K562 (cell line): ENCODE measurements around the gene ACYP2. TPM values are rescaled to one million over a fixed set of nuclear protein-coding genes. Genes with fewer than 3 reads are reported as not detected.

Experiments
- CBX1 ChIP-seq: sonication (generic); IDR thresholded peaks from 2 replicates; pipeline ENCODE4 v1.6.1; 2016; ENCODE audit warnings: antibody characterized with exemption, low read depth, mild to moderate bottlenecking
- CEBPG ChIP-seq, 3 experiments: fragments of 200-800 bp in 1 of 3; sonication (Bioruptor generic) in 1 of 3; sonication (generic) in 1 of 3; formaldehyde crosslinking in 1 of 3; IDR thresholded peaks in 2 of 3; conservative IDR thresholded peaks in 1 of 3; 2 replicates each; pipeline versions ENCODE4 v1.6.1 to v1.8.0; 2016 to 2022; ENCODE audit warnings: missing compliant biosample characterization in 2 of 3, missing genetic modification characterization in 2 of 3, mild to moderate bottlenecking in 1 of 3, missing genetic modification reagents in 1 of 3
- DPF2 ChIP-seq: fragments of 450-650 bp; IDR thresholded peaks from 2 replicates; pipeline ENCODE4 v1.6.1; 2016
- ILF3 ChIP-seq: fragments of 450-650 bp; IDR thresholded peaks from 2 replicates; pipeline ENCODE4 v1.6.1; 2018; ENCODE audit warnings: antibody characterized with exemption, mild to moderate bottlenecking, moderate library complexity, borderline replicate concordance
- SMC3 ChIP-seq: conservative IDR thresholded peaks from 2 replicates; pipeline ENCODE4 v1.6.1; 2011; ENCODE audit warnings: low read depth, low read length, improper control_type of control experiment; ENCODE audit not compliant: insufficient read depth
- SPI1 ChIP-seq: IDR thresholded peaks from 2 replicates; pipeline ENCODE4 v1.6.1; 2011; ENCODE audit warnings: low read depth, low read length, control low read depth, borderline replicate concordance
- ZNF217 ChIP-seq: sonication (generic); formaldehyde crosslinking; IDR thresholded peaks from 2 replicates; pipeline ENCODE4 v1.8.0; 2022; ENCODE audit warnings: mild to moderate bottlenecking, missing genetic modification reagents
- ZNF253 ChIP-seq: fragments of 250-450 bp; sonication (Bioruptor Pico); conservative IDR thresholded peaks from 2 replicates; pipeline ENCODE4 v1.6.1; 2021; ENCODE audit warnings: mild to moderate bottlenecking
- ZNF3 ChIP-seq: fragments of 250-450 bp; sonication (Bioruptor Pico); IDR thresholded peaks from 2 replicates; pipeline ENCODE4 v1.5.0; 2021; ENCODE audit warnings: mild to moderate bottlenecking, moderate library complexity
- ZNF445 ChIP-seq: fragments of 250-450 bp; sonication (Bioruptor Pico); IDR thresholded peaks from 2 replicates; pipeline ENCODE4 v1.4.0; 2020; ENCODE audit warnings: low read depth, mild to moderate bottlenecking, moderate library complexity
- ZNF584 ChIP-seq: fragments of 200-800 bp; sonication (Bioruptor generic); IDR thresholded peaks from 2 replicates; pipeline ENCODE4 v1.6.1; 2016; ENCODE audit warnings: low read depth, mild to moderate bottlenecking, missing genetic modification characterization, missing compliant biosample characterization
- ZNF668 ChIP-seq: fragments of 250-450 bp; sonication (Bioruptor Pico); IDR thresholded peaks from 2 replicates; pipeline ENCODE4 v1.8.0; 2022; ENCODE audit warnings: mild to moderate bottlenecking, inconsistent platforms
- polyA plus RNA-seq, 8 experiments: library from polyadenylated mRNA; depleted of rRNA in 4 of 8; stranded (reverse) in 5 of 8; unstranded in 3 of 8; fragments of >200 nt; fragmentation: Nextera tagmentation in 2 of 8; fragmentation: Illumina TruSeq in 1 of 8; extraction: Ambion mirVana in 2 of 8; extraction: Trizol in 1 of 8; gene quantifications; 2 replicates each; pipeline versions ENCODE4 v1.2.1 to v1.2.3, GENCODE V29; 2011 to 2014; ENCODE audit warnings: inconsistent platforms in 1 of 8, missing spikeins in 1 of 8
- total RNA-seq, 7 experiments: library from RNA; depleted of rRNA in 6 of 7; stranded (reverse); fragments of >200 nt in 6 of 7; fragmentation: Illumina TruSeq in 2 of 7; extraction: Trizol in 2 of 7; gene quantifications; 2 replicates each; pipeline versions ENCODE4 v1.2.1 to v1.2.3, GENCODE V29; 2011 to 2021; ENCODE audit warnings: low replicate concordance in 1 of 7
- TF ChIP-seq, protein P1 (sequence below): fragments of 450-650 bp; IDR thresholded peaks from 2 replicates; pipeline ENCODE4 v1.6.1; 2016; ENCODE audit warnings: low read depth

Gene ACYP2
- total and polyA plus RNA-seq, 9 of the 15 experiments (the other 6 are each of a cell fraction or from before 2014, with no cell fraction given): 1.0 to 4.1 (median 2.0) TPM

DNA sequence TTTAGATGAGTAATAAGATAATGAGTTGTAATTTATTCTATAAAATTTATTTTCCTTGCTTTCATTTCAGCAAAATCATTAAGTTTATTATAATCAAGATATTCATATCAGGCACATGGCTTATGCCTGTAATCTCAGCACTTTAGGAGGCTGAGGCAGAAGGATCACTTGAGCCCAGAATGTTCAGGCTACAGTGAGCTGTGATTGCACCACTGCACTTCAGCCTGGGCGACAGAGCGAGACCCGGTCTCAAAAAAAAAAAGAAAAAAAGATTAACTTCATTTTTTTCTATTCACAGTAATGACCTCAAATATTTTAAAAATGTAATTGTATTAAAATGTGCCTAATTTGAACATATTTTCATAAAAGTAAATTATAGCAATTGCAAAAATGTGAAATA lies 67.9 kb downstream of the ACYP2 start (continued):
- TF ChIP-seq ZNF584 (no peak), SPI1 (no peak), ILF3 (no peak), CEBPG (CRISPR knock-in tag; IDR thresholded peaks at IDR 0.05) (no peak), CEBPG (tag; conservative IDR thresholded peaks at IDR 0.05 in 1 of 2, IDR thresholded peaks at IDR 0.05 in 1 of 2) (no peak), DPF2 (no peak), ZNF668 (no peak), SMC3 (no peak), ZNF3 (no peak), ZNF253 (CRISPR knock-in tag) (no peak), ZNF217 (no peak), CBX1 (no peak), ZNF445 (CRISPR knock-in tag) (no peak)
- TF ChIP-seq, protein P1, sequence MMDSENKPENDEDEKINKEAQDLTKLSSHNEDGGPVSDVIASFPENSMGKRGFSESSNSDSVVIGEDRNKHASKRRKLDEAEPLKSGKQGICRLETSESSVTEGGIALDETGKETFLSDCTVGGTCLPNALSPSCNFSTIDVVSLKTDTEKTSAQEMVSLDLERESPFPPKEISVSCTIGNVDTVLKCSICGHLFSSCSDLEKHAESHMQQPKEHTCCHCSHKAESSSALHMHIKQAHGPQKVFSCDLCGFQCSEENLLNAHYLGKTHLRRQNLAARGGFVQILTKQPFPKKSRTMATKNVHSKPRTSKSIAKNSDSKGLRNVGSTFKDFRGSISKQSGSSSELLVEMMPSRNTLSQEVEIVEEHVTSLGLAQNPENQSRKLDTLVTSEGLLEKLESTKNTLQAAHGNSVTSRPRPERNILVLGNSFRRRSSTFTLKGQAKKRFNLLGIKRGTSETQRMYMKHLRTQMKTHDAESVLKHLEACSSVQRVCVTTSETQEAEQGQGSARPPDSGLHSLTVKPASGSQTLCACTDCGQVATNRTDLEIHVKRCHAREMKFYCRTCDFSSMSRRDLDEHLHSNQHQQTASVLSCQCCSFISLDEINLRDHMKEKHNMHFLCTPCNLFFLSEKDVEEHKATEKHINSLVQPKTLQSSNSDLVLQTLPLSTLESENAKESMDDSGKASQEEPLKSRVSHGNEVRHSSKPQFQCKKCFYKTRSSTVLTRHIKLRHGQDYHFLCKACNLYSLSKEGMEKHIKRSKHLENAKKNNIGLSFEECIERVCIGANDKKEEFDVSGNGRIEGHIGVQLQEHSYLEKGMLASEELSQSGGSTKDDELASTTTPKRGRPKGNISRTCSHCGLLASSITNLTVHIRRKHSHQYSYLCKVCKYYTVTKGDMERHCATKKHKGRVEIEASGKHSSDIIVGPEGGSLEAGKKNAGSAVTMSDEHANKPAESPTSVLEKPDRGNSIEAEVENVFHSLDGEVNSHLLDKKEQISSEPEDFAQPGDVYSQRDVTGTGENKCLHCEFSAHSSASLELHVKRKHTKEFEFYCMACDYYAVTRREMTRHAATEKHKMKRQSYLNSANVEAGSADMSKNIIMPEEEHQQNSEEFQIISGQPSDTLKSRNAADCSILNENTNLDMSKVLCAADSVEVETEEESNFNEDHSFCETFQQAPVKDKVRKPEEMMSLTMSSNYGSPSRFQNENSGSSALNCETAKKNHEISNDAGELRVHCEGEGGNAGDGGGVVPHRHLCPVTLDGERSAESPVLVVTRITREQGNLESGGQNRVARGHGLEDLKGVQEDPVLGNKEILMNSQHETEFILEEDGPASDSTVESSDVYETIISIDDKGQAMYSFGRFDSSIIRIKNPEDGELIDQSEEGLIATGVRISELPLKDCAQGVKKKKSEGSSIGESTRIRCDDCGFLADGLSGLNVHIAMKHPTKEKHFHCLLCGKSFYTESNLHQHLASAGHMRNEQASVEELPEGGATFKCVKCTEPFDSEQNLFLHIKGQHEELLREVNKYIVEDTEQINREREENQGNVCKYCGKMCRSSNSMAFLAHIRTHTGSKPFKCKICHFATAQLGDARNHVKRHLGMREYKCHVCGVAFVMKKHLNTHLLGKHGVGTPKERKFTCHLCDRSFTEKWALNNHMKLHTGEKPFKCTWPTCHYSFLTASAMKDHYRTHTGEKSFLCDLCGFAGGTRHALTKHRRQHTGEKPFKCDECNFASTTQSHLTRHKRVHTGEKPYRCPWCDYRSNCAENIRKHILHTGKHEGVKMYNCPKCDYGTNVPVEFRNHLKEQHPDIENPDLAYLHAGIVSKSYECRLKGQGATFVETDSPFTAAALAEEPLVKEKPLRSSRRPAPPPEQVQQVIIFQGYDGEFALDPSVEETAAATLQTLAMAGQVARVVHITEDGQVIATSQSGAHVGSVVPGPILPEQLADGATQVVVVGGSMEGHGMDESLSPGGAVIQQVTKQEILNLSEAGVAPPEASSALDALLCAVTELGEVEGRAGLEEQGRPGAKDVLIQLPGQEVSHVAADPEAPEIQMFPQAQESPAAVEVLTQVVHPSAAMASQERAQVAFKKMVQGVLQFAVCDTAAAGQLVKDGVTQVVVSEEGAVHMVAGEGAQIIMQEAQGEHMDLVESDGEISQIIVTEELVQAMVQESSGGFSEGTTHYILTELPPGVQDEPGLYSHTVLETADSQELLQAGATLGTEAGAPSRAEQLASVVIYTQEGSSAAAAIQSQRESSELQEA: no peak
- TF ChIP-seq, all 486 proteins: peak for 0
